ENCODE data around the gene OTOP2.

- TF ChIP-seq, protein P1, sequence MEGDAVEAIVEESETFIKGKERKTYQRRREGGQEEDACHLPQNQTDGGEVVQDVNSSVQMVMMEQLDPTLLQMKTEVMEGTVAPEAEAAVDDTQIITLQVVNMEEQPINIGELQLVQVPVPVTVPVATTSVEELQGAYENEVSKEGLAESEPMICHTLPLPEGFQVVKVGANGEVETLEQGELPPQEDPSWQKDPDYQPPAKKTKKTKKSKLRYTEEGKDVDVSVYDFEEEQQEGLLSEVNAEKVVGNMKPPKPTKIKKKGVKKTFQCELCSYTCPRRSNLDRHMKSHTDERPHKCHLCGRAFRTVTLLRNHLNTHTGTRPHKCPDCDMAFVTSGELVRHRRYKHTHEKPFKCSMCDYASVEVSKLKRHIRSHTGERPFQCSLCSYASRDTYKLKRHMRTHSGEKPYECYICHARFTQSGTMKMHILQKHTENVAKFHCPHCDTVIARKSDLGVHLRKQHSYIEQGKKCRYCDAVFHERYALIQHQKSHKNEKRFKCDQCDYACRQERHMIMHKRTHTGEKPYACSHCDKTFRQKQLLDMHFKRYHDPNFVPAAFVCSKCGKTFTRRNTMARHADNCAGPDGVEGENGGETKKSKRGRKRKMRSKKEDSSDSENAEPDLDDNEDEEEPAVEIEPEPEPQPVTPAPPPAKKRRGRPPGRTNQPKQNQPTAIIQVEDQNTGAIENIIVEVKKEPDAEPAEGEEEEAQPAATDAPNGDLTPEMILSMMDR (IDR thresholded peaks at IDR 0.05): no peak
- no peak for TF ChIP-seq POLR2A (IDR thresholded peaks at IDR 0.05)
Measured at GRCh38 chr17:74952431-74953133, 28.5 kb downstream of the OTOP2 start.

Measured in thyroid gland (tissue), 4 donors.